Neutrophil (primary cell): ENCODE results near the gene SBNO1.

Experiments used
- H3K27ac ChIP-seq: fragments of 200-600 bp; sonication (generic); 2 replicates; pipeline ENCODE4 v1.5.1; 2016; ENCODE audit warnings: mild to moderate bottlenecking, moderate library complexity
- H3K27me3 ChIP-seq: fragments of 200-600 bp; sonication (generic); 2 replicates; pipeline ENCODE4 v1.6.0; 2016; ENCODE audit warnings: mild to moderate bottlenecking
- H3K36me3 ChIP-seq: fragments of 200-600 bp; sonication (generic); 2 replicates; pipeline ENCODE4 v1.5.1; 2017
- H3K4me1 ChIP-seq, 2 experiments: fragments of 200-600 bp in 1 of 2; sonication (generic) in 1 of 2; 1 replicate in 1 of 2; 2 replicates in 1 of 2; pipeline versions ENCODE4 v1.5.1 to v1.6.1; 2013 to 2016; ENCODE audit warnings: low read depth in 1 of 2, low read length in 1 of 2, mild to moderate bottlenecking in 1 of 2, moderate library complexity in 1 of 2; ENCODE audit not compliant: control insufficient read depth in 1 of 2, insufficient read depth in 1 of 2
- H3K4me3 ChIP-seq, 2 experiments: fragments of 200-600 bp in 1 of 2; sonication (generic) in 1 of 2; 1 replicate in 1 of 2; 2 replicates in 1 of 2; pipeline ENCODE4 v1.5.1; 2013 to 2016; ENCODE audit warnings: low read depth in 1 of 2, low read length in 1 of 2, mild to moderate bottlenecking in 1 of 2, moderate library complexity in 1 of 2
- H3K9me3 ChIP-seq: fragments of 200-600 bp; sonication (generic); 2 replicates; pipeline ENCODE4 v1.5.1; 2016
- CTCF ChIP-seq: fragments of 200-600 bp; sonication (generic); IDR thresholded peaks from 2 replicates; pipeline ENCODE4 v1.5.1; 2016; ENCODE audit warnings: antibody characterized with exemption

SBNO1 gene

DNA sequence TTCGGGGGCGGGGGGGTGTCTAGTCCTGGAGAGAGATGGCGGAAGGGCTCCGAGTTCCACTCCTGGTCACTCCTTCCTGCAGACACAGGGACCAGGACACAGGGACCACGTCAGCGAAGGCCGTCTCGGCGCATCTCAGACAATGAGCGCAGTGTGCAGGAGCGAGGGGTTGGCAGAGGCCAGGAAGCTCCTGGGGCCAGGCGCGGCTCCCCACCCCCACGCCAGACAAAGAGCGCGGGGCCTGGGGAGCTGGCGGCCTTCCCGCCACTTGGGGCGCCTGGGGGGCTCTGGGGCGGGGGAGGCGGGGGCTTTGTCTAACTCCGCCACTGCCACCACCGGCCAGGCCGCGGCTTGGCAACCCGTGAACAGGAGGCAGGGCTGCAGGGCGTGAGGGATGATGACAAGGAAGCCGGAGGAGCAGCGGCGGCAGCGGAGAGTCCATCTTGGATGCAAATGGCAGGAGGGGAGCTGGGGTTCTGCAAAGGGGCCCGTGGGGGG is 95.2 kb downstream of the SBNO1 start:
- peaks cover 11% of the 10 kb centered on the region for H3K27me3 ChIP-seq
- no peak for TF ChIP-seq CTCF
- peak overlapping the region; percentile 61 to 64 for H3K4me3 ChIP-seq
- H3K36me3 ChIP-seq: peaks cover 6% of the 10 kb centered on the region
- H3K9me3 ChIP-seq: no peaks in the 10 kb centered on the region
- no peak overlapping the region for H3K27ac ChIP-seq
- peaks cover 32 to 33% of the 10 kb centered on the region in 2 experiments for H3K4me1 ChIP-seq

GRCh38 chr12:123268850-123269249 is 95.8 kb downstream of the SBNO1 start:
- Histone ChIP-seq H3K9me3 (no peaks in the 10 kb centered on the region), H3K27ac (no peak overlapping the region), H3K27me3 (peaks cover 11% of the 10 kb centered on the region), H3K4me1 (peaks cover 32 to 33% of the 10 kb centered on the region in 2 experiments), H3K36me3 (peaks cover 6% of the 10 kb centered on the region), H3K4me3 (peak overlapping the region; percentile 36 to 64)
- no peak for TF ChIP-seq CTCF

- no peaks in the 10 kb centered on the region for H3K9me3 ChIP-seq
- peaks cover 32 to 33% of the 10 kb centered on the region in 2 experiments for H3K4me1 ChIP-seq
- peak overlapping the region; percentile 36 to 64 for H3K4me3 ChIP-seq
- TF ChIP-seq CTCF: no peak
- H3K27ac ChIP-seq: peak overlapping the region; percentile 1
- peaks cover 6% of the 10 kb centered on the region for H3K36me3 ChIP-seq
- peaks cover 11% of the 10 kb centered on the region for H3K27me3 ChIP-seq
Observed at GRCh38 chr12:123267991-123268843, 96.4 kb downstream of the SBNO1 start.

DNA sequence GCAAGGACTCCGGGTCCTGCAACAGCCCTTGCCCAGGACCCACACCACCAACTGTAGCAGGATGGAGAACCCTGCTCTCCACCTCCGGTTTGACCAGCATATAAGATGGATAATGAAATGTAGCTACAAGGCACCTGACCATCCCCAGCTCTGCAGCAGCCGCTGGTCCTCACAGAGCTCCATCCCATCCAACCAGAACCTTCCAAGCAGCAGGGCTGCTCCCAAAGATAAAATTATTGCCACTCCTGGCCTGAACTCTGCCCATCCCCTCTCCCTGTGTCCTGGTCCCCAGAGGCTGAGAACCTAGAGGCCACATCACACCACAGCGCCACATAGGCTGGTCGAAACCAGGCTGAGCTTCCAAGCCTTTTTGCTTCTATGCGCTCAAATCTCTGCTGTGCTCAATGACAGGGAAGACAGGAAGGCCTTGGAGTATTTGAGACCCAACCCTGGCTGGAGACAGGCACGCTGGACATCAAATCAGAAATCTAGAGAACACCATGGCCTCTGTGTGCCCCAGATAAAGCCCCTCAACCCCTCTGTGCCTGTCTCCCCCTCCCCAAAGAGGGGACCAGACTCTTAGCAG is 97.2 kb downstream of the SBNO1 start:
- no peak for TF ChIP-seq CTCF
- peaks cover 32 to 33% of the 10 kb centered on the region in 2 experiments for H3K4me1 ChIP-seq
- no peaks in the 10 kb centered on the region for H3K9me3 ChIP-seq
- peaks cover 10% of the 10 kb centered on the region for H3K36me3 ChIP-seq
- H3K4me3 ChIP-seq: no peak overlapping the region
- peaks cover 11% of the 10 kb centered on the region for H3K27me3 ChIP-seq
- no peak overlapping the region for H3K27ac ChIP-seq

- Histone ChIP-seq H3K9me3 (no peaks in the 10 kb centered on the region), H3K27me3 (peaks cover 11% of the 10 kb centered on the region), H3K4me3 (no peak overlapping the region), H3K27ac (no peak overlapping the region), H3K36me3 (peaks cover 15% of the 10 kb centered on the region), H3K4me1 (peaks cover 29 to 32% of the 10 kb centered on the region in 2 experiments)
- no peak for TF ChIP-seq CTCF
Observed at GRCh38 chr12:123266679-123267277, 97.9 kb downstream of the SBNO1 start.
